Ovary (tissue), 3 donors: Measurements from ENCODE around the gene ATP1A4.

ENCODE experiments used
- CTCF ChIP-seq, 3 donors: fragments of 450-650 bp in 2 of 3; fragments of 200-600 bp in 1 of 3; IDR thresholded peaks; one replicate each; pipeline versions ENCODE4 v1.5.1 to v1.8.0; 2016 to 2022; ENCODE audit warnings: antibody characterized with exemption in 3 of 3, mild to moderate bottlenecking in 1 of 3
- EP300 ChIP-seq: sonication (generic); formaldehyde crosslinking; IDR thresholded peaks from one replicate; pipeline ENCODE4 v1.6.1; 2017; ENCODE audit warnings: antibody characterized with exemption
- POLR2A ChIP-seq: fragments of 450-650 bp; IDR thresholded peaks from one replicate; pipeline ENCODE4 v1.6.1; 2017; ENCODE audit warnings: antibody characterized with exemption, mild to moderate bottlenecking, moderate library complexity
- donor health status: DM: no; HTN: no; CAD: no.

- no peak for TF ChIP-seq CTCF (IDR thresholded peaks at IDR 0.05)
- no peak for TF ChIP-seq POLR2A
- no peak for TF ChIP-seq EP300
Measured at GRCh38 chr1:160118928-160119327, 32.5 kb upstream of the ATP1A4 start.
